ENCODE measurements around the gene WBP2.
"Not testable (repeated sequence)": the region's sequence is repeated elsewhere in the genome, so short reads cannot be mapped to it uniquely, and the experiment has no call there.

Gene WBP2

GRCh38 chr17:75813081-75814020, 41.8 kb downstream of the WBP2 start:
- DNase-seq (ENCODE audit: low read depth) = no peak

GRCh38 chr17:75812096-75813013, 42.8 kb downstream of the WBP2 start:
- DNase-seq (ENCODE audit: low read depth) = no peak

- DNase-seq (ENCODE audit: low read depth) = no peak
Observed at GRCh38 chr17:75811174-75811573, 44.0 kb downstream of the WBP2 start.

- DNase-seq (ENCODE audit: low read depth) = not testable (repeated sequence)
Observed at GRCh38 chr17:75810756-75811155, 44.4 kb downstream of the WBP2 start.

- no peak for DNase-seq (ENCODE audit: low read depth)
Observed at GRCh38 chr17:75810216-75810615, 44.9 kb downstream of the WBP2 start.

GRCh38 chr17:75809631-75810111, 45.5 kb downstream of the WBP2 start:
- DNase-seq (ENCODE audit: low read depth) = no peak

- DNase-seq (ENCODE audit: low read depth) = no peak
Observed at GRCh38 chr17:75808905-75809621, 46.1 kb downstream of the WBP2 start.

- no peak for DNase-seq (ENCODE audit: low read depth)
Observed at GRCh38 chr17:75808549-75808904, 46.6 kb downstream of the WBP2 start.

- DNase-seq (ENCODE audit: low read depth) = no peak
Observed at GRCh38 chr17:75807861-75808260, 47.3 kb downstream of the WBP2 start.

- no peak for DNase-seq (ENCODE audit: low read depth)
Observed at GRCh38 chr17:75806822-75807500, 48.2 kb downstream of the WBP2 start.

GRCh38 chr17:75803883-75804282, 51.3 kb downstream of the WBP2 start:
- DNase-seq (ENCODE audit: low read depth) = no peak

- no peak for DNase-seq (ENCODE audit: low read depth)
Observed at GRCh38 chr17:75799402-75799801, 55.7 kb downstream of the WBP2 start.

- DNase-seq (ENCODE audit: low read depth) = no peak
Observed at GRCh38 chr17:75795820-75796607, 59.1 kb downstream of the WBP2 start.

Data from stimulated activated CD8-positive, alpha-beta memory T cell treated with anti-CD3 and anti-CD28 coated beads, Interleukin-15, amount 100 ng/mL, for 24 hours (primary cell).